ENCODE data around the gene MADD.

GRCh38 chr11:47327025-47327424 is 57.1 kb downstream of the MADD start:
- TF ChIP-seq CTCF (IDR thresholded peaks at IDR 0.05; ENCODE audit: low read depth, low read length) (no peak), EZH2phosphoT487 (IDR thresholded peaks at IDR 0.05; ENCODE audit: low read depth) (no peak)

Data from OCI-LY3 (cell line).